B cell (primary cell): ENCODE measurements around the gene KATNAL2. TPM values are rescaled to one million over a fixed set of nuclear protein-coding genes. Genes with fewer than 3 reads are reported as not detected.

Source experiments
- ATAC-seq: fragments of 200-7000 bp; cut with Tn5 transposase; one replicate; pipeline ENCODE4 v1.10.0; 2021; ENCODE audit warnings: low read depth, mild to moderate bottlenecking, moderate number of reproducible peaks, moderate library complexity
- CTCF ChIA-PET: fragments of 350-600 bp; sonication (Branson Sonifier 250); formaldehyde crosslinking; loops from one replicate; lab custom pipeline; 2021; ENCODE audit warnings: antibody characterized with exemption, inconsistent platforms; lab: Charles Lee
- POLR2A ChIA-PET: fragments of 350-600 bp; sonication (Branson Sonifier 250); formaldehyde crosslinking; loops from one replicate; lab custom pipeline; 2021; ENCODE audit warnings: antibody characterized with exemption; lab: Charles Lee
- DNase-seq: peaks from one replicate; pipeline ENCODE4 v3.0.0; 2013
- H2AFZ ChIP-seq: 2 replicates; pipeline ENCODE4 v1.6.1; 2012; ENCODE audit warnings: mild to moderate bottlenecking, low read depth, low read length; ENCODE audit not compliant: insufficient read depth, poor library complexity, severe bottlenecking
- H3K27ac ChIP-seq, 2 donors: 1 replicate in 1 of 2; 2 replicates in 1 of 2; pipeline ENCODE4 v1.5.1; 2012 to 2013; ENCODE audit warnings: low read length in 2 of 2, mild to moderate bottlenecking in 2 of 2, moderate library complexity in 1 of 2
- H3K27me3 ChIP-seq, 4 experiments: fragments of 200-600 bp in 1 of 4; sonication (generic) in 1 of 4; replicated peaks in 1 of 4; 1 replicate in 2 of 4; 2 replicates in 2 of 4; pipeline versions ENCODE4 v1.6.1 to v1.7.0; 2013 to 2016; ENCODE audit warnings: low read length in 3 of 4, mild to moderate bottlenecking in 2 of 4, mixed read lengths in 1 of 4, moderate library complexity in 1 of 4; ENCODE audit not compliant: insufficient read depth in 4 of 4, control insufficient read depth in 3 of 4; ENCODE audit errors: control extremely low read depth in 1 of 4
- H3K36me3 ChIP-seq, 2 experiments: replicated peaks in 1 of 2; 1 replicate in 1 of 2; 2 replicates in 1 of 2; pipeline versions ENCODE4 v1.6.1 to v1.7.1; 2013; ENCODE audit warnings: low read length in 1 of 2; ENCODE audit not compliant: insufficient read depth in 2 of 2, control insufficient read depth in 1 of 2; ENCODE audit errors: control extremely low read depth in 1 of 2, extremely low read depth in 1 of 2
- H3K4me1 ChIP-seq, 2 donors: fragments of 200-600 bp in 1 of 2; sonication (generic) in 1 of 2; 1 replicate in 1 of 2; 2 replicates in 1 of 2; pipeline versions ENCODE4 v1.5.1 to v1.6.1; 2013 to 2017; ENCODE audit warnings: low read length in 2 of 2; ENCODE audit not compliant: control insufficient read depth in 2 of 2, insufficient read depth in 2 of 2
- H3K4me2 ChIP-seq: replicated peaks from 2 replicates; pipeline ENCODE3; 2012; ENCODE audit warnings: mild to moderate bottlenecking, low read depth, low read length; ENCODE audit not compliant: poor library complexity, severe bottlenecking
- H3K4me3 ChIP-seq, 5 experiments: fragments of 200-600 bp in 1 of 5; sonication (generic) in 1 of 5; 1 replicate in 3 of 5; 2 replicates in 2 of 5; pipeline versions ENCODE4 v1.5.1 to v1.7.0; 2011 to 2016; ENCODE audit warnings: low read length in 4 of 5, mild to moderate bottlenecking in 4 of 5, low read depth in 2 of 5, control low read depth in 1 of 5, moderate library complexity in 1 of 5; ENCODE audit not compliant: insufficient read depth in 1 of 5; ENCODE audit errors: control extremely low read depth in 1 of 5, extremely low read depth in 1 of 5
- H3K79me2 ChIP-seq: fragments of 200-600 bp; sonication (generic); one replicate; pipeline ENCODE4 v1.6.0; 2016; ENCODE audit warnings: low read length; ENCODE audit not compliant: control insufficient read depth, insufficient read depth
- H3K9ac ChIP-seq: fragments of 200-600 bp; sonication (generic); 2 replicates; pipeline ENCODE4 v1.6.1; 2017; ENCODE audit warnings: mild to moderate bottlenecking, low read length, moderate library complexity
- H3K9me3 ChIP-seq, 3 donors: one replicate each; pipeline versions ENCODE4 v1.6.1 to v1.7.1; 2013; ENCODE audit warnings: low read length in 2 of 3; ENCODE audit not compliant: control insufficient read depth in 2 of 3, insufficient read depth in 1 of 3; ENCODE audit errors: control extremely low read depth in 1 of 3
- H4K20me1 ChIP-seq: 2 replicates; pipeline ENCODE4 v1.6.0; 2012; ENCODE audit warnings: mild to moderate bottlenecking, low read length; ENCODE audit not compliant: insufficient read depth, control insufficient read depth, poor library complexity, severe bottlenecking
- H3K27ac Mint-ChIP-seq: one replicate; pipeline ENCODE4 v1.8.0; 2021; ENCODE audit warnings: mixed read lengths
- H3K27me3 Mint-ChIP-seq: one replicate; pipeline ENCODE4 v1.8.0; 2021; ENCODE audit warnings: mixed read lengths
- H3K4me1 Mint-ChIP-seq: one replicate; pipeline ENCODE4 v1.8.0; 2021; ENCODE audit warnings: mixed read lengths
- H3K4me3 Mint-ChIP-seq: one replicate; pipeline ENCODE4 v1.8.0; 2021; ENCODE audit warnings: mixed read lengths
- H3K9me3 Mint-ChIP-seq: one replicate; pipeline ENCODE4 v1.8.0; 2022; ENCODE audit warnings: mixed read lengths; ENCODE audit not compliant: insufficient read depth
- CTCF ChIP-seq: fragments of 200-600 bp; IDR thresholded peaks from one replicate; pipeline ENCODE4 v1.8.0; 2022; ENCODE audit warnings: antibody characterized with exemption, mild to moderate bottlenecking
- EZH2 ChIP-seq: IDR thresholded peaks from 2 replicates; pipeline ENCODE4 v1.6.1; 2012; ENCODE audit warnings: borderline replicate concordance, low read depth, mild to moderate bottlenecking, moderate library complexity, low read length; ENCODE audit not compliant: insufficient read depth, poor library complexity, severe bottlenecking
- WGBS: methylation state at CpG from one replicate; pipeline ENCODE4 v1.1.5; 2013; ENCODE audit warnings: missing lambda C conversion rate; ENCODE audit not compliant: insufficient coverage; 5-methylcytosine and 5-hydroxymethylcytosine counted together
- intact Hi-C: fragments of 100-400 bp; cut with micrococcal nuclease; formaldehyde crosslinking; loops from one replicate; pipeline ENCODE4 v1.10.0; 2022
- polyA plus RNA-seq: library from polyadenylated mRNA; depleted of rRNA; stranded (reverse); fragments of >200 nt; gene quantifications from 2 replicates; pipeline ENCODE4 v1.2.3, GENCODE V29; 2012
- total RNA-seq, 2 donors: library from RNA; stranded (reverse); fragments of 120-200 nt in 1 of 2; gene quantifications; 1 replicate in 1 of 2; 2 replicates in 1 of 2; pipeline versions ENCODE4 v1.2.3 to v1.2.4, GENCODE V29; 2013 to 2022

Gene KATNAL2
- total and polyA plus RNA-seq, 2 donors (not counting 1 experiment from before 2014, with no cell fraction given), result 1.3 to 3.1 TPM

- intact Hi-C loops, result no loop called here
- no peak overlapping the region for H3K4me3 ChIP-seq
- ChIA-PET CTCF (no interaction called here), POLR2A (no interaction called here)
- H3K27ac ChIP-seq, result no peak overlapping the region
- H3K9ac ChIP-seq, result no peak overlapping the region
- no peak for TF ChIP-seq EZH2
- TF ChIP-seq CTCF, result no peak
- no peak overlapping the region for H3K4me2 ChIP-seq
- peaks cover 10% of the 10 kb centered on the region for H3K27me3 Mint-ChIP-seq
- H3K9me3 ChIP-seq, result no peaks in the 10 kb centered on the region
- H3K9me3 Mint-ChIP-seq, result no peaks in the 10 kb centered on the region
- H4K20me1 ChIP-seq, result no peaks in the 10 kb centered on the region
- ATAC-seq (no peak), DNase-seq (no peak)
- no CpG with 5 or more reads among the region's 6 CpGs for WGBS
- no peak overlapping the region for H3K4me3 Mint-ChIP-seq
- peaks cover 3% of the 10 kb centered on the region for H3K4me1 Mint-ChIP-seq
- H3K36me3 ChIP-seq, result no peaks in the 10 kb centered on the region
- H3K27ac Mint-ChIP-seq, result no peak overlapping the region
- H2AFZ ChIP-seq, result no peak overlapping the region
- H3K4me1 ChIP-seq, result no peaks in the 10 kb centered on the region
- H3K79me2 ChIP-seq, result no peaks in the 10 kb centered on the region
- no peaks in the 10 kb centered on the region for H3K27me3 ChIP-seq
Observed at GRCh38 chr18:47040982-47041381, 123.6 kb downstream of the KATNAL2 start.

GRCh38 chr18:47050468-47050867 is 133.1 kb downstream of the KATNAL2 start:
- Histone ChIP-seq H3K79me2 (no peaks in the 10 kb centered on the region), H3K36me3 (no peaks in the 10 kb centered on the region), H3K9ac (no peak overlapping the region), H3K4me1 (no peaks in the 10 kb centered on the region), H2AFZ (no peak overlapping the region), H3K4me2 (no peak overlapping the region), H4K20me1 (no peaks in the 10 kb centered on the region), H3K27ac (no peak overlapping the region), H3K9me3 (no peaks in the 10 kb centered on the region), H3K27me3 (no peaks in the 10 kb centered on the region), H3K4me3 (no peak overlapping the region)
- H3K27me3 Mint-ChIP-seq, result peaks cover 3% of the 10 kb centered on the region
- peak; percentile 32 for DNase-seq
- no peaks in the 10 kb centered on the region for H3K9me3 Mint-ChIP-seq
- WGBS, result 59% methylated on average over 7 of the region's 7 CpGs
- no peak for TF ChIP-seq EZH2
- TF ChIP-seq CTCF, result peak; percentile 71
- no peaks in the 10 kb centered on the region for H3K4me1 Mint-ChIP-seq
- ChIA-PET CTCF (interaction anchor here (1.3 to 2.2 kb wide), 2 partner anchors 154 to 698 kb away, joined by 7 to 26 read pairs; no protein-coding TSS in a partner anchor), POLR2A (no interaction called here)
- no peak overlapping the region for H3K27ac Mint-ChIP-seq
- intact Hi-C loops, result no loop called here
- no peak overlapping the region for H3K4me3 Mint-ChIP-seq
- no peak for ATAC-seq
